OCI-LY1 (cell line): ENCODE data around the gene LRIG3.

Experiments used
- H2AFZ ChIP-seq: fragments of 200-600 bp; sonication (generic), shearing (Covaris generic); 2 replicates; pipeline ENCODE4 v1.6.0; 2014; ENCODE audit warnings: antibody characterized with exemption, mild to moderate bottlenecking, low read length
- H3F3A ChIP-seq: fragments of 200-600 bp; sonication (generic), shearing (Covaris generic); 2 replicates; pipeline ENCODE4 v1.6.0; 2014; ENCODE audit warnings: mild to moderate bottlenecking, antibody characterized with exemption, low read length, moderate library complexity; ENCODE audit not compliant: insufficient read depth
- H3K27ac ChIP-seq: fragments of 200-600 bp; sonication (generic); 2 replicates; pipeline ENCODE4 v1.5.1; 2014; ENCODE audit warnings: low read length, mixed run types, mild to moderate bottlenecking, low read depth; ENCODE audit not compliant: poor library complexity, severe bottlenecking
- H3K27me3 ChIP-seq: fragments of 200-600 bp; sonication (generic); 2 replicates; pipeline ENCODE4 v1.6.0; 2014; ENCODE audit warnings: antibody characterized with exemption, mild to moderate bottlenecking, low read length, moderate library complexity; ENCODE audit not compliant: insufficient read depth
- H3K36me3 ChIP-seq: fragments of 200-600 bp; sonication (generic); 2 replicates; pipeline ENCODE4 v1.6.1; 2014; ENCODE audit warnings: mild to moderate bottlenecking, antibody characterized with exemption, low read length, moderate library complexity, mixed read lengths; ENCODE audit not compliant: insufficient read depth
- H3K4me1 ChIP-seq: fragments of 200-600 bp; sonication (generic); 2 replicates; pipeline ENCODE4 v1.5.1; 2014; ENCODE audit warnings: mild to moderate bottlenecking, low read length, moderate library complexity; ENCODE audit not compliant: insufficient read depth, severe bottlenecking
- H3K4me2 ChIP-seq: fragments of 200-600 bp; sonication (generic), shearing (Covaris generic); 2 replicates; pipeline ENCODE4 v1.6.1; 2014; ENCODE audit warnings: low read length
- H3K4me3 ChIP-seq: fragments of 200-600 bp; sonication (generic); 2 replicates; pipeline ENCODE4 v1.5.1; 2014; ENCODE audit warnings: low read length, low read depth, mild to moderate bottlenecking, mixed read lengths; ENCODE audit not compliant: poor library complexity, severe bottlenecking
- H3K79me2 ChIP-seq: fragments of 200-600 bp; shearing (Covaris generic); 2 replicates; pipeline ENCODE4 v1.6.1; 2016; ENCODE audit warnings: mixed run types, low read length, mixed read lengths; ENCODE audit not compliant: insufficient read depth
- H3K9ac ChIP-seq: fragments of 200-600 bp; sonication (generic), shearing (Covaris generic); 2 replicates; pipeline ENCODE4 v1.6.1; 2014; ENCODE audit warnings: mild to moderate bottlenecking, low read length, mixed read lengths
- H3K9me2 ChIP-seq: fragments of 200-600 bp; sonication (generic), shearing (Covaris generic); 2 replicates; pipeline ENCODE4 v1.6.1; 2014; ENCODE audit warnings: low read depth, mild to moderate bottlenecking, low read length, mixed read lengths
- H3K9me3 ChIP-seq: fragments of 200-600 bp; shearing (Covaris generic); 2 replicates; pipeline ENCODE4 v1.6.1; 2014; ENCODE audit warnings: low read length, mixed read lengths
- H4K20me1 ChIP-seq: fragments of 200-600 bp; sonication (generic), shearing (Covaris generic); 2 replicates; pipeline ENCODE4 v1.6.0; 2016; ENCODE audit warnings: mild to moderate bottlenecking, low read length; ENCODE audit not compliant: insufficient read depth
- CTCF ChIP-seq: fragments of 200-600 bp; sonication (generic), shearing (Covaris generic); IDR thresholded peaks from 2 replicates; pipeline ENCODE4 v1.5.1; 2017; ENCODE audit warnings: mild to moderate bottlenecking, antibody characterized with exemption, low read length, moderate library complexity, mixed read lengths
- EZH2 ChIP-seq: fragments of 200-600 bp; sonication (generic), shearing (Covaris generic); IDR thresholded peaks from 2 replicates; pipeline ENCODE4 v1.8.0; 2017; ENCODE audit warnings: borderline replicate concordance, mixed run types, mild to moderate bottlenecking, antibody characterized with exemption, low read length, moderate library complexity, mixed read lengths

LRIG3 gene

GRCh38 chr12:58961906-58962305 is 41.6 kb upstream of the LRIG3 start:
- no peak overlapping the region for H3K27ac ChIP-seq
- H3K9me3 ChIP-seq: no peaks in the 10 kb centered on the region
- no peaks in the 10 kb centered on the region for H4K20me1 ChIP-seq
- no peaks in the 10 kb centered on the region for H3F3A ChIP-seq
- no peaks in the 10 kb centered on the region for H3K4me1 ChIP-seq
- H2AFZ ChIP-seq: no peak overlapping the region
- no peaks in the 10 kb centered on the region for H3K36me3 ChIP-seq
- no peak overlapping the region for H3K4me3 ChIP-seq
- H3K9ac ChIP-seq: no peak overlapping the region
- H3K9me2 ChIP-seq: no peaks in the 10 kb centered on the region
- TF ChIP-seq CTCF (no peak), EZH2 (no peak)
- no peaks in the 10 kb centered on the region for H3K27me3 ChIP-seq
- H3K79me2 ChIP-seq: no peaks in the 10 kb centered on the region
- H3K4me2 ChIP-seq: no peak overlapping the region

- TF ChIP-seq EZH2 (no peak), CTCF (no peak)
- Histone ChIP-seq H3K4me2 (no peak overlapping the region), H3K9me3 (no peaks in the 10 kb centered on the region)
These were observed 40.9 kb upstream of the LRIG3 start for GRCh38 chr12:58961166-58961565.

GRCh38 chr12:58959639-58960300 is 39.5 kb upstream of the LRIG3 start:
- Histone ChIP-seq H3K79me2 (no peaks in the 10 kb centered on the region), H3K4me2 (no peak overlapping the region), H3K9ac (no peak overlapping the region), H3F3A (no peaks in the 10 kb centered on the region), H3K36me3 (no peaks in the 10 kb centered on the region), H3K9me3 (no peaks in the 10 kb centered on the region), H2AFZ (no peak overlapping the region), H3K27me3 (no peaks in the 10 kb centered on the region), H3K9me2 (no peaks in the 10 kb centered on the region), H4K20me1 (no peaks in the 10 kb centered on the region), H3K27ac (no peak overlapping the region), H3K4me3 (no peak overlapping the region), H3K4me1 (no peaks in the 10 kb centered on the region)
- TF ChIP-seq CTCF: no peak
- TF ChIP-seq EZH2: no peak

More at GRCh38 chr12:58961166-58961565, 40.9 kb upstream of the LRIG3 start:
- H3K36me3 ChIP-seq: no peaks in the 10 kb centered on the region
- no peak overlapping the region for H3K27ac ChIP-seq
- no peak overlapping the region for H3K9ac ChIP-seq
- no peaks in the 10 kb centered on the region for H3K79me2 ChIP-seq
- no peak overlapping the region for H3K4me3 ChIP-seq
- H2AFZ ChIP-seq: no peak overlapping the region
- no peaks in the 10 kb centered on the region for H3K27me3 ChIP-seq
- no peaks in the 10 kb centered on the region for H3F3A ChIP-seq
- H4K20me1 ChIP-seq: no peaks in the 10 kb centered on the region
- no peaks in the 10 kb centered on the region for H3K9me2 ChIP-seq
- H3K4me1 ChIP-seq: no peaks in the 10 kb centered on the region
